Measurements from ENCODE around the gene SLC6A11. TPM values are rescaled to one million over a fixed set of nuclear protein-coding genes. Genes with fewer than 3 reads are reported as not detected.

Gene SLC6A11
- total RNA-seq, 1 experiment from 2014 or later: not detected

DNA sequence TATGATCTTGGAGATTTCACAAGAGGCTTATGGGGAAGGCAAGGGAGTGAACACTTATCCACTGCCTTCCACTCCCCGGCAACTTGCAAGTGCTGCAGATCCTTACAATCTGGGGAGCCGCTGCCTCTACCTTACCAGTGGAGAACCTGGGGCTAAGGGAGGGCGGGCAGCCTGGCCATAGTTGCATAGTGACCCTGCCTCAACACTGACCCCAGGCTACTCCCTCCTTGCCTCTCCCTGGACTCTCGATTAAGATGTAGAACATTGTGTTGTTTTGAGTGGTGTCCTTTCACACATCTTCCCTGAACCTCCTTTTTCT is 30.6 kb downstream of the SLC6A11 start:
- TF ChIP-seq, protein P1, sequence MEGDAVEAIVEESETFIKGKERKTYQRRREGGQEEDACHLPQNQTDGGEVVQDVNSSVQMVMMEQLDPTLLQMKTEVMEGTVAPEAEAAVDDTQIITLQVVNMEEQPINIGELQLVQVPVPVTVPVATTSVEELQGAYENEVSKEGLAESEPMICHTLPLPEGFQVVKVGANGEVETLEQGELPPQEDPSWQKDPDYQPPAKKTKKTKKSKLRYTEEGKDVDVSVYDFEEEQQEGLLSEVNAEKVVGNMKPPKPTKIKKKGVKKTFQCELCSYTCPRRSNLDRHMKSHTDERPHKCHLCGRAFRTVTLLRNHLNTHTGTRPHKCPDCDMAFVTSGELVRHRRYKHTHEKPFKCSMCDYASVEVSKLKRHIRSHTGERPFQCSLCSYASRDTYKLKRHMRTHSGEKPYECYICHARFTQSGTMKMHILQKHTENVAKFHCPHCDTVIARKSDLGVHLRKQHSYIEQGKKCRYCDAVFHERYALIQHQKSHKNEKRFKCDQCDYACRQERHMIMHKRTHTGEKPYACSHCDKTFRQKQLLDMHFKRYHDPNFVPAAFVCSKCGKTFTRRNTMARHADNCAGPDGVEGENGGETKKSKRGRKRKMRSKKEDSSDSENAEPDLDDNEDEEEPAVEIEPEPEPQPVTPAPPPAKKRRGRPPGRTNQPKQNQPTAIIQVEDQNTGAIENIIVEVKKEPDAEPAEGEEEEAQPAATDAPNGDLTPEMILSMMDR (conservative IDR thresholded peaks at IDR 0.05): no peak
- no peak for TF ChIP-seq EZH2 (IDR thresholded peaks at IDR 0.05; ENCODE audit: low read depth)
- Histone ChIP-seq H3K4me1 (replicated peaks; ENCODE audit: insufficient read depth) (no peaks in the 10 kb centered on the region), H3K27me3 (ENCODE audit: insufficient read depth, low read depth) (peaks cover 99% of the 10 kb centered on the region)

GRCh38 chr3:10848261-10848660 is 32.2 kb downstream of the SLC6A11 start:
- H2AFZ ChIP-seq: no peak overlapping the region
- H3K9me3 ChIP-seq (ENCODE audit: insufficient read depth, low read depth): no peaks in the 10 kb centered on the region
- no peaks in the 10 kb centered on the region for H4K20me1 ChIP-seq (ENCODE audit: insufficient read depth)
- no peaks in the 10 kb centered on the region for H3K9me2 ChIP-seq (ENCODE audit: insufficient read depth)
- TF ChIP-seq, protein P1 (conservative IDR thresholded peaks at IDR 0.05): no peak
- TF ChIP-seq EZH2 (IDR thresholded peaks at IDR 0.05; ENCODE audit: low read depth): no peak
- ChIA-PET CTCF (no interaction called here), POLR2A (ENCODE audit: unreplicated experiment) (no interaction called here)
- H3K36me3 ChIP-seq (ENCODE audit: low read depth): no peaks in the 10 kb centered on the region
- H3K27me3 ChIP-seq (ENCODE audit: insufficient read depth, low read depth): peaks cover 99% of the 10 kb centered on the region
- intact Hi-C loops (cut with micrococcal nuclease; ENCODE audit: unreplicated experiment): no loop called here
- DNase-seq: no peak
- H3K79me2 ChIP-seq (ENCODE audit: low read depth): no peaks in the 10 kb centered on the region
- no peak overlapping the region for H3K4me3 ChIP-seq
- H3F3A ChIP-seq (ENCODE audit: insufficient read depth, low read depth): no peaks in the 10 kb centered on the region
- no peaks in the 10 kb centered on the region for H3K4me1 ChIP-seq (replicated peaks; ENCODE audit: insufficient read depth)
- no peak overlapping the region for H3K27ac ChIP-seq
- no TSS peak for BruUV-seq (replicated peaks)
- no peak overlapping the region for H3K4me2 ChIP-seq

More for the DNA sequence above, 30.6 kb downstream of the SLC6A11 start:
- H3K36me3 ChIP-seq (ENCODE audit: low read depth): no peaks in the 10 kb centered on the region
- no peak for DNase-seq
- H3K79me2 ChIP-seq (ENCODE audit: low read depth): no peaks in the 10 kb centered on the region
- H3K4me2 ChIP-seq: no peak overlapping the region
- BruUV-seq (replicated peaks): no TSS peak
- H4K20me1 ChIP-seq (ENCODE audit: insufficient read depth): no peaks in the 10 kb centered on the region
- ChIA-PET POLR2A (ENCODE audit: unreplicated experiment) (no interaction called here), CTCF (no interaction called here)
- no peak overlapping the region for H3K4me3 ChIP-seq
- H3K27ac ChIP-seq: no peak overlapping the region
- no peaks in the 10 kb centered on the region for H3F3A ChIP-seq (ENCODE audit: insufficient read depth, low read depth)
- H2AFZ ChIP-seq: no peak overlapping the region
- intact Hi-C loops (cut with micrococcal nuclease; ENCODE audit: unreplicated experiment): no loop called here
- no peaks in the 10 kb centered on the region for H3K9me3 ChIP-seq (ENCODE audit: insufficient read depth, low read depth)
- H3K9me2 ChIP-seq (ENCODE audit: insufficient read depth): no peaks in the 10 kb centered on the region

DNA sequence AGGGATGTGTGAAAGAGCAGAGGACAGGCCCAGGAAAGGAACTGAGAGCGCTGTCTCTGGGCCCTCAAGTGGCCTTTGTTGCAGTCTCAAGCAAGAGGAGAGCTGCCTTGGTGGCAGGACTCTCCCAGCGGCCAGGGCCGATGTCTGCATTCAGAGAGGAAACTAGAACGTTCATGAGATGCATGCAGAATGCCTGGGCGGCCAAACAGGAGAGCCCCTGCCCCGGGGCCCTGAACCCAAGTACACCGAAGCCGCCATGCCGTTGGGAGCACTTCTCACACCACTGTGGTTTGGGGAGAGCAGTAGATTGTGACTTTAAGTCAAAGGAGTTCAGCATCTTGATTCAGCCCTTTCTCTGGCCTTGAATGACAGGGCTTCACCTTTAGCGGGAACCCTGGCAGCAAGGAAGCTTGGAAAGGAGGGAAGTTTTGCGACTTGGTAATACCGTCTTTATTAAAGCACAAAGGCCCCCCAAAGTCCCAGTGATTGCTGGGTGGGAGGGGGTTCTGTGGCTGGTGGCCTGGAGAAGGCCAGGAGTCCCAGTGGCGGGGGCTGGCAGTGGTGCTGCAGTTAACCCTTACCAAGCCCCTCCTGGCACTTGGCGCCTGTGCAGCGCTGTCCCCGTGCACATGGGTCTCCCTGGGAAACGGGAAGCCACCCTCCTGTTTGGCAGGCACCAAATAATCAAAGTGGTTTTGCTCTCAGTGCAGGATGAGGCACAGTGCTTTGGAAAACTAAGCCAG is 36.2 kb downstream of the SLC6A11 start:
- Histone ChIP-seq H3K9me2 (ENCODE audit: insufficient read depth) (no peaks in the 10 kb centered on the region), H3K4me2 (no peak overlapping the region), H3K4me1 (replicated peaks; ENCODE audit: insufficient read depth) (no peaks in the 10 kb centered on the region), H3K36me3 (ENCODE audit: low read depth) (no peaks in the 10 kb centered on the region), H3F3A (ENCODE audit: insufficient read depth, low read depth) (no peaks in the 10 kb centered on the region), H3K79me2 (ENCODE audit: low read depth) (no peaks in the 10 kb centered on the region), H3K27me3 (ENCODE audit: insufficient read depth, low read depth) (peaks cover 77% of the 10 kb centered on the region), H3K4me3 (no peak overlapping the region), H2AFZ (no peak overlapping the region), H4K20me1 (ENCODE audit: insufficient read depth) (no peaks in the 10 kb centered on the region), H3K27ac (no peak overlapping the region), H3K9me3 (ENCODE audit: insufficient read depth, low read depth) (no peaks in the 10 kb centered on the region)
- BruUV-seq (replicated peaks): no TSS peak
- CTCF ChIA-PET: no interaction called here
- no peak for TF ChIP-seq EZH2 (IDR thresholded peaks at IDR 0.05; ENCODE audit: low read depth)
- TF ChIP-seq, protein P1 (conservative IDR thresholded peaks at IDR 0.05): no peak
- POLR2A ChIA-PET (ENCODE audit: unreplicated experiment): no interaction called here
- no peak for DNase-seq
- intact Hi-C loops (cut with micrococcal nuclease; ENCODE audit: unreplicated experiment): no loop called here
